H1 (cell line): Measurements from ENCODE around the gene SHROOM3. TPM values are rescaled to one million over a fixed set of nuclear protein-coding genes. Genes with fewer than 3 reads are reported as not detected.

Experiments used
- CTCF ChIA-PET: fragments of 300-600 bp; sonication (Branson Sonifier 250); formaldehyde crosslinking; loops from one replicate; lab custom pipeline; 2021; ENCODE audit not compliant: partially characterized antibody; lab: Charles Lee
- POLR2A ChIA-PET: fragments of 300-600 bp; sonication (Branson Sonifier 250); formaldehyde crosslinking; loops from one replicate; lab custom pipeline; 2021; ENCODE audit warnings: inconsistent platforms; ENCODE audit not compliant: partially characterized antibody; lab: Charles Lee
- DNase-seq, 2 experiments: peaks; one replicate each; pipeline versions ENCODE4 v3.0.0 to v3.0.0-alpha.2; 2010 to 2022; ENCODE audit warnings: low spot score in 2 of 2, low read depth in 1 of 2, mixed read lengths in 1 of 2
- FAIRE-seq: peaks from 2 replicates; lab custom pipeline; 2011; peaks lifted over from hg19 to GRCh38; lab: Jason Lieb, UNC
- H2AFZ ChIP-seq: 2 replicates; pipeline ENCODE4 v1.8.1; 2012; ENCODE audit warnings: low read length, inconsistent platforms
- H2AK5ac ChIP-seq: 2 replicates; pipeline ENCODE4 v1.6.1; 2013; ENCODE audit warnings: low read depth, low read length
- H2BK120ac ChIP-seq: replicated peaks from 2 replicates; pipeline ENCODE3; 2013; ENCODE audit warnings: low read depth, low read length, inconsistent platforms
- H2BK12ac ChIP-seq: 2 replicates; pipeline ENCODE4 v1.6.1; 2013; ENCODE audit warnings: low read depth, low read length
- H2BK15ac ChIP-seq: 2 replicates; pipeline ENCODE4 v1.6.1; 2013; ENCODE audit warnings: low read length
- H2BK20ac ChIP-seq: 2 replicates; pipeline ENCODE4 v1.6.1; 2013; ENCODE audit warnings: low read length
- H2BK5ac ChIP-seq: 2 replicates; pipeline ENCODE4 v1.6.1; 2013; ENCODE audit warnings: low read depth, low read length
- H3K14ac ChIP-seq: 2 replicates; pipeline ENCODE4 v1.6.1; 2013; ENCODE audit warnings: inconsistent platforms; ENCODE audit not compliant: insufficient read length
- H3K18ac ChIP-seq: 2 replicates; pipeline ENCODE4 v1.6.1; 2013; ENCODE audit warnings: low read length; ENCODE audit errors: extremely low read depth
- H3K23ac ChIP-seq: 2 replicates; pipeline ENCODE4 v1.6.1; 2013; ENCODE audit warnings: inconsistent platforms; ENCODE audit not compliant: insufficient read length
- H3K23me2 ChIP-seq: 2 replicates; pipeline ENCODE4 v1.6.1; 2013; ENCODE audit warnings: low read depth, low read length
- H3K27ac ChIP-seq: 2 replicates; pipeline ENCODE4 v1.6.1; 2011; ENCODE audit warnings: low read depth, low read length, inconsistent platforms
- H3K27me3 ChIP-seq, 4 experiments: replicated peaks in 1 of 4; 1 replicate in 1 of 4; 2 replicates in 3 of 4; pipeline versions ENCODE4 v1.6.1 to v1.8.1; 2011 to 2013; ENCODE audit warnings: low read length in 3 of 4, mild to moderate bottlenecking in 3 of 4, inconsistent platforms in 2 of 4, mixed read lengths in 2 of 4, moderate library complexity in 1 of 4; ENCODE audit not compliant: control insufficient read depth in 3 of 4, insufficient read depth in 3 of 4; ENCODE audit errors: extremely low read depth in 1 of 4
- H3K36me3 ChIP-seq, 4 experiments: 2 replicates each; pipeline versions ENCODE4 v1.6.1 to v1.8.1; 2011 to 2013; ENCODE audit warnings: mild to moderate bottlenecking in 4 of 4, low read length in 3 of 4, moderate library complexity in 2 of 4, control low read depth in 1 of 4, inconsistent platforms in 1 of 4; ENCODE audit not compliant: insufficient read depth in 4 of 4, control insufficient read depth in 2 of 4
- H3K4ac ChIP-seq: replicated peaks from 2 replicates; pipeline ENCODE3; 2013; ENCODE audit warnings: low read length, low read depth, mixed read lengths, inconsistent platforms; ENCODE audit not compliant: insufficient read length
- H3K4me1 ChIP-seq, 4 experiments: replicated peaks in 1 of 4; 1 replicate in 1 of 4; 2 replicates in 3 of 4; pipeline versions ENCODE4 v1.6.1 to v1.8.1; 2011 to 2013; ENCODE audit warnings: low read length in 3 of 4, inconsistent platforms in 2 of 4, mixed read lengths in 1 of 4; ENCODE audit not compliant: insufficient read depth in 4 of 4, control insufficient read depth in 3 of 4
- H3K4me2 ChIP-seq, 2 experiments: 2 replicates each; pipeline versions ENCODE4 v1.6.1 to v1.8.1; 2011 to 2013; ENCODE audit warnings: low read depth in 2 of 2, low read length in 2 of 2, control low read depth in 1 of 2, inconsistent platforms in 1 of 2, mild to moderate bottlenecking in 1 of 2; ENCODE audit not compliant: insufficient read depth in 1 of 2
- H3K4me3 ChIP-seq, 4 experiments: fragments of 200-600, 300-600 bp in 1 of 4; sonication (generic), shearing (Covaris generic), sonication (Bioruptor Twin) in 1 of 4; 2 replicates each; pipeline versions ENCODE4 v1.5.1 to v1.8.1; 2011 to 2016; ENCODE audit warnings: low read length in 4 of 4, low read depth in 3 of 4, control low read depth in 2 of 4, inconsistent platforms in 2 of 4, mild to moderate bottlenecking in 2 of 4, mixed read lengths in 1 of 4, moderate library complexity in 1 of 4; ENCODE audit not compliant: insufficient read depth in 2 of 4; ENCODE audit errors: extremely low read depth in 1 of 4
- H3K56ac ChIP-seq: replicated peaks from 2 replicates; pipeline ENCODE3; 2013; ENCODE audit warnings: low read depth, mild to moderate bottlenecking, mixed read lengths, low read length, inconsistent platforms; ENCODE audit not compliant: insufficient read length
- H3K79me1 ChIP-seq: 2 replicates; pipeline ENCODE4 v1.6.1; 2013; ENCODE audit warnings: low read depth, low read length, control low read depth
- H3K79me2 ChIP-seq, 2 experiments: 2 replicates each; pipeline versions ENCODE4 v1.6.1 to v1.8.1; 2012 to 2013; ENCODE audit warnings: low read length in 2 of 2, mild to moderate bottlenecking in 2 of 2, inconsistent platforms in 1 of 2; ENCODE audit not compliant: insufficient read depth in 2 of 2, control insufficient read depth in 1 of 2
- H3K9ac ChIP-seq, 4 experiments: replicated peaks in 1 of 4; 1 replicate in 1 of 4; 2 replicates in 3 of 4; pipeline versions ENCODE4 v1.6.1 to v1.8.1; 2011 to 2013; ENCODE audit warnings: low read depth in 3 of 4, low read length in 3 of 4, control low read depth in 2 of 4, mild to moderate bottlenecking in 2 of 4, moderate library complexity in 2 of 4, inconsistent platforms in 1 of 4; ENCODE audit errors: extremely low read depth in 1 of 4
- H3K9me3 ChIP-seq, 2 experiments: 2 replicates each; pipeline versions ENCODE4 v1.6.1 to v1.8.1; 2012 to 2013; ENCODE audit warnings: mild to moderate bottlenecking in 2 of 2, moderate library complexity in 2 of 2, control low read depth in 1 of 2, inconsistent platforms in 1 of 2, low read depth in 1 of 2, low read length in 1 of 2, mixed read lengths in 1 of 2; ENCODE audit not compliant: insufficient read depth in 2 of 2
- H4K20me1 ChIP-seq, 2 experiments: replicated peaks in 1 of 2; 2 replicates each; pipeline versions ENCODE3 to v1.8.1; 2011 to 2013; ENCODE audit warnings: inconsistent platforms in 2 of 2, low read length in 2 of 2, mild to moderate bottlenecking in 1 of 2; ENCODE audit not compliant: insufficient read depth in 2 of 2, control insufficient read depth in 1 of 2
- H4K5ac ChIP-seq: 2 replicates; pipeline ENCODE4 v1.6.1; 2013; ENCODE audit warnings: low read length, low read depth, mixed read lengths, inconsistent platforms; ENCODE audit not compliant: insufficient read length
- H4K8ac ChIP-seq: 2 replicates; pipeline ENCODE4 v1.8.0; 2013; ENCODE audit warnings: mild to moderate bottlenecking, moderate library complexity, low read length, inconsistent platforms; ENCODE audit not compliant: insufficient read depth; ENCODE audit errors: extremely low read depth
- H4K91ac ChIP-seq: replicated peaks from 2 replicates; pipeline ENCODE3; 2013; ENCODE audit warnings: low read length, mixed read lengths, inconsistent platforms; ENCODE audit not compliant: insufficient read length
- CHD1 ChIP-seq: IDR thresholded peaks from 2 replicates; pipeline ENCODE4 v1.6.1; 2012; ENCODE audit warnings: low read depth, low read length, improper control_type of control experiment
- CHD2 ChIP-seq: IDR thresholded peaks from 2 replicates; pipeline ENCODE4 v1.6.1; 2012; ENCODE audit warnings: low read length, improper control_type of control experiment
- GABPA ChIP-seq: IDR thresholded peaks from 2 replicates; pipeline ENCODE4 v1.6.1; 2011; ENCODE audit warnings: mild to moderate bottlenecking, low read length, moderate library complexity, borderline replicate concordance; ENCODE audit not compliant: insufficient read depth
- HDAC2 ChIP-seq, 2 experiments: fragments of 300-600 bp in 1 of 2; sonication (generic) in 1 of 2; IDR thresholded peaks; 2 replicates each; pipeline ENCODE4 v1.6.1; 2011 to 2012; ENCODE audit warnings: low read depth in 2 of 2, low read length in 2 of 2, mild to moderate bottlenecking in 2 of 2, moderate library complexity in 2 of 2, borderline replicate concordance in 1 of 2, inconsistent platforms in 1 of 2
- SP2 ChIP-seq: IDR thresholded peaks from 2 replicates; pipeline ENCODE4 v1.6.1; 2012; ENCODE audit warnings: mild to moderate bottlenecking, low read length, inconsistent platforms
- SUZ12 ChIP-seq: fragments of 200-600 bp; sonication (generic); IDR thresholded peaks from 2 replicates; pipeline ENCODE4 v1.6.1; 2012; ENCODE audit warnings: mild to moderate bottlenecking, inconsistent platforms, low read length, moderate library complexity, mixed read lengths
- TAF7 ChIP-seq: optimal IDR thresholded peaks from 2 replicates; pipeline ENCODE3; 2011; ENCODE audit warnings: low read depth, mild to moderate bottlenecking, inconsistent platforms, low read length, moderate library complexity, borderline replicate concordance
- TEAD4 ChIP-seq: IDR thresholded peaks from 2 replicates; pipeline ENCODE4 v1.6.1; 2012; ENCODE audit warnings: low read depth, low read length, inconsistent platforms, mixed read lengths
- WGBS, 2 experiments: shearing (Covaris generic) in 1 of 2; methylation state at CpG; one replicate each; pipeline versions ENCODE4 v1.1.6 to v1.1.7; 2013 to 2015; ENCODE audit warnings: low lambda C conversion rate in 2 of 2, mixed read lengths in 2 of 2, inconsistent platforms in 1 of 2, low coverage in 1 of 2, missing lambda C conversion rate in 1 of 2; ENCODE audit not compliant: insufficient replicate concordance in 2 of 2, insufficient coverage in 1 of 2, insufficient read length in 1 of 2; ENCODE audit errors: extremely low coverage in 1 of 2, missing lambda C conversion rate in 1 of 2; 5-methylcytosine and 5-hydroxymethylcytosine counted together
- polyA plus RNA-seq, 7 experiments: library from polyadenylated mRNA; depleted of rRNA in 3 of 7; stranded (reverse) in 5 of 7; unstranded in 2 of 7; fragments of >200 nt in 5 of 7; fragments of 200-250 nt in 2 of 7; gene quantifications; 1 replicate in 5 of 7; 2 replicates in 1 of 7; 4 replicates in 1 of 7; pipeline versions ENCODE4 v1.2.1 to v1.2.3, GENCODE V29; 2011 to 2013; ENCODE audit warnings: missing spikeins in 2 of 7, mixed read lengths in 2 of 7
- total RNA-seq: library from RNA; stranded (reverse); fragmentation: NEBNext Ultra II Directional; extraction: Animal tissue kit (Norgen Biotek cat#: 25700); gene quantifications from 2 replicates; pipeline ENCODE4 v1.2.1, GENCODE V29; 2021

SHROOM3 gene
- total and polyA plus RNA-seq, 2 of the 8 experiments (the other 6 are each of a cell fraction or from before 2014, with no cell fraction given): 15.8 to 34.0 TPM

DNA sequence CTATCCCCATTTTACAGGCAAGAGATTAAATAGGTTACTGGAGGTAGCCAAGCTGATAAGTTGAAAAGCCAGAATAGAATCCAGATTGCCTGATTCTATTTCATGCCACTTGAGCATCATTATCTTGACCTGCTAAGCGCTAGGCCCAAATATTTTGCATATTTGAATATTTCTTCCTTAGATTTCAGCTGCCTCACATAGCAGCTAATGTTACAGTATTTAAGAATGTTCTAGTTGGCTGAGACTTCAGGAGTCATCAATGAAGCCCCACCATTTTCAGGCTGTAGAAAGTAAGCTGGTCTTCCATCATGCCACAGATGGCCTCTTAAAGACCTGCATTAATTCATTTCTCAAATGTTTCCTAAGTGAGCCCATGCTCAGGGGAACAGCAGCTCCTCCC lies 121.4 kb downstream of the SHROOM3 start:
- no peak for FAIRE-seq
- no peaks in the 10 kb centered on the region for H3K79me1 ChIP-seq
- H3K18ac ChIP-seq: peak overlapping the region; percentile 28; the same call in 1 of the 2 replicates
- H2BK20ac ChIP-seq: no peak overlapping the region
- H2BK15ac ChIP-seq: no peak overlapping the region
- no peak overlapping the region for H3K4ac ChIP-seq
- no peak overlapping the region for H4K5ac ChIP-seq
- no peak overlapping the region for H3K56ac ChIP-seq
- H2AFZ ChIP-seq: no peak overlapping the region
- no peak overlapping the region for H4K8ac ChIP-seq
- no peak overlapping the region for H3K27ac ChIP-seq
- WGBS, 2 experiments: 95% methylated on average over 1 of the region's 1 CpG; no CpG with 5 or more reads in 1 of the 2 experiments
- no peak overlapping the region for H4K91ac ChIP-seq
- H3K14ac ChIP-seq: no peak overlapping the region
- no peak overlapping the region for H2BK120ac ChIP-seq
- CTCF ChIA-PET: interaction anchor here (1.0 to 2.2 kb wide), 8 partner anchors 9 to 61 kb away, joined by 3 to 7 read pairs (median 4); no protein-coding TSS in a partner anchor
- peak overlapping the region; percentile 69; the same call in 1 of the 2 replicates for H2BK12ac ChIP-seq
- no peaks in the 10 kb centered on the region for H3K79me2 ChIP-seq
- H3K4me3 ChIP-seq: no peak overlapping the region
- peaks cover 3 to 15% (median 12%) of the 10 kb centered on the region in 4 experiments; a peak in 6 of 7 replicates for H3K4me1 ChIP-seq
- POLR2A ChIA-PET: interaction anchor here (1.4 to 2.4 kb wide), 3 partner anchors 14 to 22 kb away, joined by 4 to 7 read pairs (median 5); no protein-coding TSS in a partner anchor
- peaks cover 3 to 6% of the 10 kb centered on the region in 2 experiments; a peak in 1 of 4 replicates for H3K9me3 ChIP-seq
- no peak overlapping the region for H3K23ac ChIP-seq
- no peaks in the 10 kb centered on the region for H4K20me1 ChIP-seq
- H3K27me3 ChIP-seq: no peaks in the 10 kb centered on the region
- no peak for TF ChIP-seq SUZ12
- TF ChIP-seq TAF7: no peak
- TF ChIP-seq CHD1: no peak
- TF ChIP-seq TEAD4: no peak
- TF ChIP-seq HDAC2 (IDR thresholded peaks at IDR 0.05; ENCODE audit: borderline replicate concordance in 1 of 2, low read depth in 2 of 2, low read length in 2 of 2): no peak
- TF ChIP-seq GABPA: no peak
- TF ChIP-seq SP2: no peak
- no peak for TF ChIP-seq CHD2
- H3K36me3 ChIP-seq: no peaks in the 10 kb centered on the region
- peak overlapping the region; percentile 57; the same call in 1 of the 2 replicates for H2AK5ac ChIP-seq
- H3K9ac ChIP-seq: no peak overlapping the region
- no peak overlapping the region for H3K4me2 ChIP-seq
- DNase-seq: no peak
- no peak overlapping the region for H2BK5ac ChIP-seq
- no peaks in the 10 kb centered on the region for H3K23me2 ChIP-seq
